CD4-positive, alpha-beta T cell (primary cell): Measurements from ENCODE around the gene DNAJB12. TPM values are rescaled to one million over a fixed set of nuclear protein-coding genes. Genes with fewer than 3 reads are reported as not detected.

Experiments used
- ATAC-seq: fragments of 200-7000 bp; cut with Tn5 transposase; one replicate; pipeline ENCODE4 v1.10.0; 2022; ENCODE audit warnings: mild to moderate bottlenecking; ENCODE audit not compliant: poor library complexity
- CTCF ChIA-PET: fragments of 350-600 bp; sonication (Branson Sonifier 250); formaldehyde crosslinking; loops from one replicate; lab custom pipeline; 2021; ENCODE audit warnings: antibody characterized with exemption, inconsistent platforms; lab: Charles Lee
- POLR2A ChIA-PET: fragments of 350-600 bp; sonication (Branson Sonifier 250); formaldehyde crosslinking; loops from one replicate; lab custom pipeline; 2021; ENCODE audit warnings: antibody characterized with exemption, inconsistent platforms; lab: Charles Lee
- DNase-seq, 14 experiments: peaks; one replicate each; pipeline ENCODE4 v3.0.0-alpha.2; 2013 to 2020; ENCODE audit warnings: mixed read lengths in 2 of 14
- H3K27ac ChIP-seq, 2 donors: one replicate each; pipeline versions ENCODE4 v1.5.1 to v1.7.0; 2013; ENCODE audit warnings: low read length in 2 of 2, low read depth in 1 of 2, mild to moderate bottlenecking in 1 of 2
- H3K27me3 ChIP-seq, 2 experiments: 1 replicate in 1 of 2; 2 replicates in 1 of 2; pipeline versions ENCODE4 v1.6.1 to v1.7.0; 2013; ENCODE audit warnings: low read length in 2 of 2, control low read depth in 1 of 2, mild to moderate bottlenecking in 1 of 2, moderate library complexity in 1 of 2; ENCODE audit not compliant: insufficient read depth in 2 of 2, control insufficient read depth in 1 of 2
- H3K36me3 ChIP-seq: one replicate; pipeline ENCODE4 v1.6.1; 2013; ENCODE audit warnings: low read length, control low read depth; ENCODE audit not compliant: insufficient read depth
- H3K4me1 ChIP-seq: one replicate; pipeline ENCODE4 v1.6.1; 2013; ENCODE audit warnings: low read length, control low read depth; ENCODE audit not compliant: insufficient read depth
- H3K4me3 ChIP-seq: one replicate; pipeline ENCODE4 v1.5.1; 2013; ENCODE audit warnings: mild to moderate bottlenecking, low read length, moderate library complexity
- H3K9me3 ChIP-seq, 2 experiments: 1 replicate in 1 of 2; 2 replicates in 1 of 2; pipeline versions ENCODE4 v1.6.1 to v1.7.0; 2013; ENCODE audit warnings: low read length in 2 of 2, mild to moderate bottlenecking in 2 of 2, control low read depth in 1 of 2, moderate library complexity in 1 of 2; ENCODE audit not compliant: control insufficient read depth in 1 of 2, insufficient read depth in 1 of 2
- H3K27ac Mint-ChIP-seq: one replicate; pipeline ENCODE4 v1.8.0; 2020; ENCODE audit warnings: mixed read lengths
- H3K27me3 Mint-ChIP-seq: one replicate; pipeline ENCODE4 v1.8.0; 2021; ENCODE audit warnings: mixed read lengths
- H3K36me3 Mint-ChIP-seq: one replicate; pipeline ENCODE4 v1.8.0; 2021; ENCODE audit warnings: low read depth, mixed read lengths
- H3K4me1 Mint-ChIP-seq: one replicate; pipeline ENCODE4 v1.8.0; 2021; ENCODE audit warnings: low read depth, mixed read lengths
- H3K4me3 Mint-ChIP-seq: one replicate; pipeline ENCODE4 v1.8.0; 2020; ENCODE audit warnings: mild to moderate bottlenecking, mixed read lengths
- H3K9me3 Mint-ChIP-seq: one replicate; pipeline ENCODE4 v1.8.0; 2020; ENCODE audit warnings: mixed read lengths
- intact Hi-C, 2 experiments: fragments of 100-400 bp; cut with DNase I in 1 of 2; cut with micrococcal nuclease in 1 of 2; formaldehyde crosslinking; loops; one replicate each; pipeline versions ENCODE4 v1.15.1 to v1.9.0; 2023 to 2025; cut with DNase I, micrococcal nuclease
- total RNA-seq, 174 experiments: library from RNA in 2 of 174; stranded (reverse) in 2 of 174; gene quantifications; one replicate each; pipeline ENCODE4 v1.2.3 and lab custom pipeline; 2021 to 2026
- TF ChIP-seq, protein P1 (sequence below): fragments of 200-600 bp; IDR thresholded peaks from one replicate; pipeline ENCODE4 v1.8.0; 2022; ENCODE audit warnings: antibody characterized with exemption, mild to moderate bottlenecking

DNAJB12 gene
- total RNA-seq, 2 experiments from 2014 or later: 25.2 to 27.0 TPM

DNA sequence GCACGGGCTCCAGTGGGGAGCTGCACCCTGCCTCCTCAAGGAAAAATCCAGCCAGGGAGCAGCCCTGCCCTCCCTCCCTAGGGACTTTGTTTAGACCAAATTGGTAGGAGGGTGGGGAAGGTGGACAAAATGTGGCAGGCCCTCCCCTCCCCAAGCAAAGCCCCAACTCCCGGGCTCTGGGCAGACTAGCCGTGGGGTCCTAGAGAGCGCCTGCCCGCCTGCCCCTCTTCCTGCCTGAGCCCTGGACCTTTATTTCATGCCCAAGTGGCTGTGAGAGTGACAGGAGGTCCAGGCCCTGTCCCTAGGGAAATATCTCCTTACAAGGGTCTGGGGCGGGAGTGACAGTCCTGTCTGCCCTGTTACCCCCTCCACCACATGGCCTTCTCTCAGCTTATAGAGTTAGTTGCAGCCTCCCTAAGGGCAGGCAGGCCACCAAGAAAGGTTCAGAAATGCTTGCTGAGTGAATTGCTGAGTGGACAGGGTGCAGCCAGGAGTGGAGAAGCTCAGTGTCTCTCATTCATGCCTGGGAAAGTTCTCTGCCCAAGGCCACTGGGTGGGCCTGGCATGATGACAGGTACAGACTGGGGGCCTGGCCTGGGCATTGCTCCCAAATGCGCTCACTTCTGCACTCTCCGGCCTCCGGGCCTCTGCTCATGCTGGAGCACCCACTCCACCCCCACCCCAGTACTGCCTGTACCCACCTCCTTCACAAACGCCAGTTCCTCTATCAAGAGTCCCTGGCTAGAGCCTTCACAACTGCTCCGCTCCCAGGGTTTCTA is 25.2 kb downstream of the DNAJB12 start:
- no peaks in the 10 kb centered on the region for H3K9me3 Mint-ChIP-seq
- peaks cover 79% of the 10 kb centered on the region for H3K4me1 Mint-ChIP-seq
- CTCF ChIA-PET: interaction anchor here (0.5 to 3.9 kb wide), 4 partner anchors 18 to 241 kb away, joined by 3 to 23 read pairs (median 4); partner anchors contain the start of genes DDIT4 and SPOCK2

DNA sequence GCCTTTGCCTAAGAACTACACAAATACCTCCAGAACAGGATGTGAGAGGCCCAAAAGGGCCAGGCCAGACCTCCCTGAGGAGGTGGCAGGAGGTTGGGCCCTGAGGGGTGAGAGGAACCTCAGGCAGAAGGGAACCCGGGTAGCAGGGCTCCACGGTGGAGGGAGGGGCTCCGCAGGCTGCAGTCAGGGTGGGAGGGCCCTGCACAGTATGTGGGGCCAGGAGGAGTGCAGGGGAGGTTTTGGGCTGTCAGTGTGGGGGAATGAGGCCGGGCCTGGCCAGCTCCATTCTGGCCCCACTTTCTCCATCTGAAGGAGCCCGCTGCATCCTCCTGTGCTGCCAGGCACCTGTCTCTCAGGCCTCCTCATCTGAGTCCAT is 25.9 kb downstream of the DNAJB12 start:
- ATAC-seq (no peak), DNase-seq (peak in 2 of 14 experiments; percentile 32 to 34)
- Histone ChIP-seq H3K27ac (peak overlapping the region in 1 of 2 donors; percentile 7), H3K4me3 (no peak overlapping the region), H3K4me1 (peaks cover 90% of the 10 kb centered on the region), H3K9me3 (no peaks in the 10 kb centered on the region), H3K27me3 (no peaks in the 10 kb centered on the region), H3K36me3 (peaks cover 2% of the 10 kb centered on the region)
- Mint-ChIP-seq H3K36me3 (peaks cover 5% of the 10 kb centered on the region), H3K9me3 (no peaks in the 10 kb centered on the region), H3K27me3 (no peaks in the 10 kb centered on the region), H3K4me1 (peaks cover 79% of the 10 kb centered on the region), H3K27ac (peak overlapping the region; percentile 92), H3K4me3 (peak overlapping the region; percentile 67)
- POLR2A ChIA-PET: interaction anchor here (4.2 to 5.8 kb wide), 2 partner anchors 8 to 53 kb away, joined by 28 to 84 read pairs; no protein-coding TSS in a partner anchor
- TF ChIP-seq, protein P1, sequence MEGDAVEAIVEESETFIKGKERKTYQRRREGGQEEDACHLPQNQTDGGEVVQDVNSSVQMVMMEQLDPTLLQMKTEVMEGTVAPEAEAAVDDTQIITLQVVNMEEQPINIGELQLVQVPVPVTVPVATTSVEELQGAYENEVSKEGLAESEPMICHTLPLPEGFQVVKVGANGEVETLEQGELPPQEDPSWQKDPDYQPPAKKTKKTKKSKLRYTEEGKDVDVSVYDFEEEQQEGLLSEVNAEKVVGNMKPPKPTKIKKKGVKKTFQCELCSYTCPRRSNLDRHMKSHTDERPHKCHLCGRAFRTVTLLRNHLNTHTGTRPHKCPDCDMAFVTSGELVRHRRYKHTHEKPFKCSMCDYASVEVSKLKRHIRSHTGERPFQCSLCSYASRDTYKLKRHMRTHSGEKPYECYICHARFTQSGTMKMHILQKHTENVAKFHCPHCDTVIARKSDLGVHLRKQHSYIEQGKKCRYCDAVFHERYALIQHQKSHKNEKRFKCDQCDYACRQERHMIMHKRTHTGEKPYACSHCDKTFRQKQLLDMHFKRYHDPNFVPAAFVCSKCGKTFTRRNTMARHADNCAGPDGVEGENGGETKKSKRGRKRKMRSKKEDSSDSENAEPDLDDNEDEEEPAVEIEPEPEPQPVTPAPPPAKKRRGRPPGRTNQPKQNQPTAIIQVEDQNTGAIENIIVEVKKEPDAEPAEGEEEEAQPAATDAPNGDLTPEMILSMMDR: no peak
- CTCF ChIA-PET: interaction anchor here (1.0 to 3.9 kb wide), 2 partner anchors 54 to 240 kb away, joined by 3 to 23 read pairs; partner anchors contain the start of genes DDIT4 and SPOCK2
- intact Hi-C loops: no loop called here

More for the DNA sequence above, 25.2 kb downstream of the DNAJB12 start:
- TF ChIP-seq, protein P1: no peak
- Histone ChIP-seq H3K36me3 (peaks cover 2% of the 10 kb centered on the region), H3K4me1 (peaks cover 94% of the 10 kb centered on the region), H3K4me3 (no peak overlapping the region), H3K27me3 (no peaks in the 10 kb centered on the region), H3K27ac (peak overlapping the region in 1 of 2 donors; percentile 7), H3K9me3 (no peaks in the 10 kb centered on the region)
- H3K27ac Mint-ChIP-seq: peak overlapping the region; percentile 94
- POLR2A ChIA-PET: interaction anchor here (0.6 to 5.8 kb wide), 2 partner anchors 9 to 242 kb away, joined by 3 to 84 read pairs; no protein-coding TSS in a partner anchor
- H3K36me3 Mint-ChIP-seq: peaks cover 5% of the 10 kb centered on the region
- no peak for ATAC-seq
- intact Hi-C loops: loop anchor here (2.0 to 10.0 kb wide), 2 partner anchors 241 to 1015 kb away; partner anchors contain the start of genes SLC29A3 (in 1 of the 2) and SPOCK2 (in 1 of the 2)
- no peaks in the 10 kb centered on the region for H3K27me3 Mint-ChIP-seq
- peak overlapping the region; percentile 54 for H3K4me3 Mint-ChIP-seq
- DNase-seq: no peak

DNA sequence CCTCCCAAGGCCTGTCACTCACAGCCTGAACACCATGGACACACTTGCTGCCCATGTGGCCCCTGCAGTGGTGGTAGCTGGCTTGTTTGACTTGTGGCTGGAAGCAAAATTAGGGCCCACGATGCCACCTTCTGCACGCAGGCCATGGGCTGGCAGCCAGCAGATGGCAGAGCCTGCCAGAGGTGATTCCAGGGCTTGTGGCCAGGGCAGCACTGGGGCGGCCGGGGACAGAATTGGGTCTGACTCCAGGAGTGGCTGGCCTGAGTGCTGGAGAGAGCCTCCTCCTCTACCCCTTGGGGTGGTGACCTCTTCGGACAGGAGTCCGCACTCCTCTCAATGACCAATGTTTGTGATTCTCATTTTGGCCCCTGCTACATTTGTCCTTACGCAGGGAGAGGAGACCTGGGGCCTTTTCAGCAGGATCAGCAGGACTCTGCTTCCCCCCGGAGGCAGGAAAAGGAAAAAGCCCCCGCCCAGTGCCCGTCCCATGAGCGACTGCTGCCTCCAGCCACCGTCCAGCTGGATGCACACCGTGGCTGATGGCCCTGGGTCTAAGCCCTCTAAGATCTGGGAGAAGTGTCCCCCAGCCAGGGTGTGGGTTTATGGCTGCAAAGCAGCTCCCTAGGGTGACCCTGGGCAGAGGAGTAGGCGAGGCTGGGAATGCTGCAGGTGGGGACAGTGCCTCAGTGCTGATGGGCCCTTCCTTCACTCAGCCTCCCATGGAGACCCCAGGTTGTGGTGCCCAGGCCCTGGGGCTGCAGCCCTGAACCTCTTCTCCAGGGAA is 26.5 kb downstream of the DNAJB12 start:
- Mint-ChIP-seq H3K4me1 (peaks cover 79% of the 10 kb centered on the region), H3K36me3 (peaks cover 5% of the 10 kb centered on the region), H3K9me3 (no peaks in the 10 kb centered on the region), H3K4me3 (peak overlapping the region; percentile 69), H3K27ac (peak overlapping the region; percentile 92), H3K27me3 (no peaks in the 10 kb centered on the region)
- intact Hi-C loops: no loop called here
- POLR2A ChIA-PET: interaction anchor here (0.7 to 4.2 kb wide), 4 partner anchors 31 to 60 kb away, joined by 3 to 28 read pairs (median 10); no protein-coding TSS in a partner anchor
- Histone ChIP-seq H3K4me3 (no peak overlapping the region), H3K4me1 (peaks cover 90% of the 10 kb centered on the region), H3K36me3 (no peaks in the 10 kb centered on the region), H3K27me3 (no peaks in the 10 kb centered on the region), H3K27ac (no peak overlapping the region), H3K9me3 (no peaks in the 10 kb centered on the region)
- ATAC-seq (no peak), DNase-seq (peak in 3 of 14 experiments; percentile 52 to 54 (median 53))
- TF ChIP-seq, protein P1: peak; percentile 53
- CTCF ChIA-PET: interaction anchor here (1.1 to 3.9 kb wide), 2 partner anchors 53 kb away, joined by 4 to 23 read pairs; partner anchors contain the start of gene DDIT4
